Measurements from ENCODE around the gene GPD1L. TPM values are rescaled to one million over a fixed set of nuclear protein-coding genes. Genes with fewer than 3 reads are reported as not detected.

Gene GPD1L
- total and polyA plus RNA-seq, 10 of the 15 experiments (the other 5 are each of a cell fraction or from before 2014, with no cell fraction given): 0.77 to 4.8 (median 3.9) TPM

DNA sequence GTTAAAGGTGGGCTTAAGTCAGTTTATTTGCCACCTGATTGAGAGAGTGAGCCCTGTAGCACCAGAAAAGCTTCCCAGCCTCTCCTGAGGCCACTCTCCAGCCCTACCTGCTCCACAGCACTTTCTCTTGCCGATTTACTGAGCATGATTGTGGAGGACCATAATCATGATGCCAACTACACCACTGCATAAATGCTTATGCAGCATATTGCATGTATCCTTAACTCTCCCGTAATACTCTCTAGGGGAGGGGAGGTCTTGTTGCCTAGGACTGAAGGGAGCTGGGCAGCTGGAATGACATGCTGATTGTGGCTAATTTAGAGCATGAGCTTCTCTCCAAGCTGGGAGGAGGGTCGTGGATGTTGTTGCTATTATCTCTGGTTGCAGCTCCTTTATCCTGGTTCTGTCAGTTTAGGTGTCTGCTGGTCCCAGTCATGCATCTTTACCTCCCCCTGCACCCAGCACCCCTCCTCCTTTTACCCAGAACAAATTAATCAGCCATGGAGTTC is 54.3 kb downstream of the GPD1L start:
- ChIA-PET SMC1A (ENCODE audit: uncharacterized antibody, unreplicated experiment) (no interaction called here), POLR2A (no interaction called here)
- no TSS peak for BruUV-seq (replicated peaks)
- no peak for TF ChIP-seq YY1 (IDR thresholded peaks at IDR 0.05; ENCODE audit: low read depth, low read length)
- TF ChIP-seq ZNF24 (IDR thresholded peaks at IDR 0.05): no peak
- TF ChIP-seq NR2C2 (IDR thresholded peaks at IDR 0.05; ENCODE audit: borderline replicate concordance, control insufficient read depth, insufficient read length, low read depth): no peak
- TF ChIP-seq, protein P1, sequence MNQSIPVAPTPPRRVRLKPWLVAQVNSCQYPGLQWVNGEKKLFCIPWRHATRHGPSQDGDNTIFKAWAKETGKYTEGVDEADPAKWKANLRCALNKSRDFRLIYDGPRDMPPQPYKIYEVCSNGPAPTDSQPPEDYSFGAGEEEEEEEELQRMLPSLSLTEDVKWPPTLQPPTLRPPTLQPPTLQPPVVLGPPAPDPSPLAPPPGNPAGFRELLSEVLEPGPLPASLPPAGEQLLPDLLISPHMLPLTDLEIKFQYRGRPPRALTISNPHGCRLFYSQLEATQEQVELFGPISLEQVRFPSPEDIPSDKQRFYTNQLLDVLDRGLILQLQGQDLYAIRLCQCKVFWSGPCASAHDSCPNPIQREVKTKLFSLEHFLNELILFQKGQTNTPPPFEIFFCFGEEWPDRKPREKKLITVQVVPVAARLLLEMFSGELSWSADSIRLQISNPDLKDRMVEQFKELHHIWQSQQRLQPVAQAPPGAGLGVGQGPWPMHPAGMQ (IDR thresholded peaks at IDR 0.05; ENCODE audit: borderline replicate concordance): no peak
- TF ChIP-seq, protein P2, sequence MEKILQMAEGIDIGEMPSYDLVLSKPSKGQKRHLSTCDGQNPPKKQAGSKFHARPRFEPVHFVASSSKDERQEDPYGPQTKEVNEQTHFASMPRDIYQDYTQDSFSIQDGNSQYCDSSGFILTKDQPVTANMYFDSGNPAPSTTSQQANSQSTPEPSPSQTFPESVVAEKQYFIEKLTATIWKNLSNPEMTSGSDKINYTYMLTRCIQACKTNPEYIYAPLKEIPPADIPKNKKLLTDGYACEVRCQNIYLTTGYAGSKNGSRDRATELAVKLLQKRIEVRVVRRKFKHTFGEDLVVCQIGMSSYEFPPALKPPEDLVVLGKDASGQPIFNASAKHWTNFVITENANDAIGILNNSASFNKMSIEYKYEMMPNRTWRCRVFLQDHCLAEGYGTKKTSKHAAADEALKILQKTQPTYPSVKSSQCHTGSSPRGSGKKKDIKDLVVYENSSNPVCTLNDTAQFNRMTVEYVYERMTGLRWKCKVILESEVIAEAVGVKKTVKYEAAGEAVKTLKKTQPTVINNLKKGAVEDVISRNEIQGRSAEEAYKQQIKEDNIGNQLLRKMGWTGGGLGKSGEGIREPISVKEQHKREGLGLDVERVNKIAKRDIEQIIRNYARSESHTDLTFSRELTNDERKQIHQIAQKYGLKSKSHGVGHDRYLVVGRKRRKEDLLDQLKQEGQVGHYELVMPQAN (conservative IDR thresholded peaks at IDR 0.05): no peak
- TF ChIP-seq, protein P3, sequence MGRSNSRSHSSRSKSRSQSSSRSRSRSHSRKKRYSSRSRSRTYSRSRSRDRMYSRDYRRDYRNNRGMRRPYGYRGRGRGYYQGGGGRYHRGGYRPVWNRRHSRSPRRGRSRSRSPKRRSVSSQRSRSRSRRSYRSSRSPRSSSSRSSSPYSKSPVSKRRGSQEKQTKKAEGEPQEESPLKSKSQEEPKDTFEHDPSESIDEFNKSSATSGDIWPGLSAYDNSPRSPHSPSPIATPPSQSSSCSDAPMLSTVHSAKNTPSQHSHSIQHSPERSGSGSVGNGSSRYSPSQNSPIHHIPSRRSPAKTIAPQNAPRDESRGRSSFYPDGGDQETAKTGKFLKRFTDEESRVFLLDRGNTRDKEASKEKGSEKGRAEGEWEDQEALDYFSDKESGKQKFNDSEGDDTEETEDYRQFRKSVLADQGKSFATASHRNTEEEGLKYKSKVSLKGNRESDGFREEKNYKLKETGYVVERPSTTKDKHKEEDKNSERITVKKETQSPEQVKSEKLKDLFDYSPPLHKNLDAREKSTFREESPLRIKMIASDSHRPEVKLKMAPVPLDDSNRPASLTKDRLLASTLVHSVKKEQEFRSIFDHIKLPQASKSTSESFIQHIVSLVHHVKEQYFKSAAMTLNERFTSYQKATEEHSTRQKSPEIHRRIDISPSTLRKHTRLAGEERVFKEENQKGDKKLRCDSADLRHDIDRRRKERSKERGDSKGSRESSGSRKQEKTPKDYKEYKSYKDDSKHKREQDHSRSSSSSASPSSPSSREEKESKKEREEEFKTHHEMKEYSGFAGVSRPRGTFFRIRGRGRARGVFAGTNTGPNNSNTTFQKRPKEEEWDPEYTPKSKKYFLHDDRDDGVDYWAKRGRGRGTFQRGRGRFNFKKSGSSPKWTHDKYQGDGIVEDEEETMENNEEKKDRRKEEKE (IDR thresholded peaks at IDR 0.05): no peak
- TF ChIP-seq, protein P4, sequence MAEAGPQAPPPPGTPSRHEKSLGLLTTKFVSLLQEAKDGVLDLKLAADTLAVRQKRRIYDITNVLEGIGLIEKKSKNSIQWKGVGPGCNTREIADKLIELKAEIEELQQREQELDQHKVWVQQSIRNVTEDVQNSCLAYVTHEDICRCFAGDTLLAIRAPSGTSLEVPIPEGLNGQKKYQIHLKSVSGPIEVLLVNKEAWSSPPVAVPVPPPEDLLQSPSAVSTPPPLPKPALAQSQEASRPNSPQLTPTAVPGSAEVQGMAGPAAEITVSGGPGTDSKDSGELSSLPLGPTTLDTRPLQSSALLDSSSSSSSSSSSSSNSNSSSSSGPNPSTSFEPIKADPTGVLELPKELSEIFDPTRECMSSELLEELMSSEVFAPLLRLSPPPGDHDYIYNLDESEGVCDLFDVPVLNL (IDR thresholded peaks at IDR 0.05; ENCODE audit: low read depth, low read length): no peak
- no peak for TF ChIP-seq IRF4 (IDR thresholded peaks at IDR 0.05; ENCODE audit: low read depth, low read length)
- no peak for TF ChIP-seq RAD21 (IDR thresholded peaks at IDR 0.05; ENCODE audit: insufficient read depth, low read depth, low read length)
- TF ChIP-seq STAT1 (conservative IDR thresholded peaks at IDR 0.05): no peak
- TF ChIP-seq, protein P5, sequence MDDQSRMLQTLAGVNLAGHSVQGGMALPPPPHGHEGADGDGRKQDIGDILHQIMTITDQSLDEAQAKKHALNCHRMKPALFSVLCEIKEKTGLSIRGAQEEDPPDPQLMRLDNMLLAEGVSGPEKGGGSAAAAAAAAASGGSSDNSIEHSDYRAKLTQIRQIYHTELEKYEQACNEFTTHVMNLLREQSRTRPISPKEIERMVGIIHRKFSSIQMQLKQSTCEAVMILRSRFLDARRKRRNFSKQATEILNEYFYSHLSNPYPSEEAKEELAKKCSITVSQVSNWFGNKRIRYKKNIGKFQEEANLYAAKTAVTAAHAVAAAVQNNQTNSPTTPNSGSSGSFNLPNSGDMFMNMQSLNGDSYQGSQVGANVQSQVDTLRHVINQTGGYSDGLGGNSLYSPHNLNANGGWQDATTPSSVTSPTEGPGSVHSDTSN (IDR thresholded peaks at IDR 0.05; ENCODE audit: insufficient replicate concordance, low read depth, low read length): no peak
- TF ChIP-seq MXI1 (IDR thresholded peaks at IDR 0.05; ENCODE audit: low read depth, low read length): no peak

More for the DNA sequence above, 54.3 kb downstream of the GPD1L start:
- Histone ChIP-seq H3K9me3 (replicated peaks; ENCODE audit: control insufficient read depth, insufficient read depth, low read length) (no peaks in the 10 kb centered on the region), H3K4me3 (no peak overlapping the region), H3K27me3 (replicated peaks in 1 of 2; ENCODE audit: control insufficient read depth in 2 of 2, insufficient read depth in 2 of 2, low read length in 1 of 2) (no peaks in the 10 kb centered on the region), H3K36me3 (ENCODE audit: control insufficient read depth in 2 of 2, insufficient read depth in 2 of 2, low read length in 1 of 2) (no peaks in the 10 kb centered on the region; a peak in 2 of 4 replicates), H3K79me2 (ENCODE audit: control insufficient read depth, insufficient read depth, low read length) (no peaks in the 10 kb centered on the region), H3K27ac (ENCODE audit: control insufficient read depth, insufficient read depth) (no peak overlapping the region), H3K9ac (ENCODE audit: control insufficient read depth, insufficient read depth, low read length) (no peak overlapping the region), H3K4me2 (ENCODE audit: control insufficient read depth, insufficient read depth) (no peak overlapping the region), H3K4me1 (ENCODE audit: control insufficient read depth, insufficient read depth, low read length) (no peaks in the 10 kb centered on the region), H4K20me1 (ENCODE audit: control insufficient read depth, insufficient read depth) (no peaks in the 10 kb centered on the region), H2AFZ (ENCODE audit: control insufficient read depth, low read depth, low read length) (no peak overlapping the region)
- RAD21 ChIA-PET (ENCODE audit: unreplicated experiment): no interaction called here
- CTCF ChIA-PET: interaction anchor here (1.8 kb wide), 1 partner anchor 10 kb away, joined by 6 read pairs; no protein-coding TSS in a partner anchor
- FAIRE-seq (no peak), ATAC-seq (no peak), DNase-seq (ENCODE audit: low read depth, low spot score) (no peak)
- 45% methylated on average over 3 of the region's 3 CpGs for WGBS (ENCODE audit: insufficient coverage, insufficient replicate concordance, low lambda C conversion rate, missing lambda C conversion rate)
- in situ Hi-C loops (cut with MboI) (no loop called here), intact Hi-C loops (cut with micrococcal nuclease; ENCODE audit: unreplicated experiment) (no loop called here)

All from GM12878 (cell line).